ENCODE results near the gene NDUFAF2.
"Not testable (repeated sequence)": the region's sequence is repeated elsewhere in the genome, so short reads cannot be mapped to it uniquely, and the experiment has no call there.

NDUFAF2 gene

GRCh38 chr5:60944904-60945812 lies at the start of gene NDUFAF2, which contains the start of gene ERCC8:
NDUFAF2 (plus strand) TSS chr5:60945205; CDS start chr5:60945256, 51 bp downstream.
ERCC8 (minus strand) TSS chr5:60945070; CDS start chr5:60945008, 62 bp downstream.
- DNase-seq (ENCODE audit: low read depth in 2 of 2), result peak; percentile 60 to 79

- DNase-seq (ENCODE audit: low read depth in 2 of 2), result no peak
Measured at GRCh38 chr5:60896991-60897390, 48.0 kb upstream of the NDUFAF2 start.

GRCh38 chr5:60903356-60903755 lies 41.6 kb upstream of the NDUFAF2 start:
- DNase-seq (ENCODE audit: low read depth in 2 of 2), result no peak

- no peak for DNase-seq (ENCODE audit: low read depth in 2 of 2)
Measured at GRCh38 chr5:60916646-60917045, 28.4 kb upstream of the NDUFAF2 start.

- DNase-seq (ENCODE audit: low read depth in 2 of 2), result no peak
Measured at GRCh38 chr5:60918466-60918865, 26.5 kb upstream of the NDUFAF2 start.

- no peak for DNase-seq (ENCODE audit: low read depth in 2 of 2)
Measured at GRCh38 chr5:60927450-60927849, 17.6 kb upstream of the NDUFAF2 start.

- no peak for DNase-seq (ENCODE audit: low read depth in 2 of 2)
Measured at GRCh38 chr5:60929024-60929423, 16.0 kb upstream of the NDUFAF2 start.

- DNase-seq (ENCODE audit: low read depth in 2 of 2), result no peak
Measured at GRCh38 chr5:60943624-60944023, 1.4 kb upstream of the NDUFAF2 start.

GRCh38 chr5:60945813-60946187 lies 795 bp downstream of the NDUFAF2 start:
- DNase-seq (ENCODE audit: low read depth in 2 of 2), result no peak

- DNase-seq (ENCODE audit: low read depth in 2 of 2), result no peak
Measured at GRCh38 chr5:60948738-60949137, 3.7 kb downstream of the NDUFAF2 start.

- no peak for DNase-seq (ENCODE audit: low read depth in 2 of 2)
Measured at GRCh38 chr5:60955239-60955638, 10.2 kb downstream of the NDUFAF2 start.

GRCh38 chr5:60958088-60958487 lies 13.1 kb downstream of the NDUFAF2 start:
- DNase-seq (ENCODE audit: low read depth in 2 of 2), result no peak

GRCh38 chr5:60958712-60959111 lies 13.7 kb downstream of the NDUFAF2 start:
- no peak for DNase-seq (ENCODE audit: low read depth in 2 of 2)

- no peak for DNase-seq (ENCODE audit: low read depth in 2 of 2)
Measured at GRCh38 chr5:60959156-60959555, 14.2 kb downstream of the NDUFAF2 start.

- no peak for DNase-seq (ENCODE audit: low read depth in 2 of 2)
Measured at GRCh38 chr5:60960591-60960990, 15.6 kb downstream of the NDUFAF2 start.

GRCh38 chr5:60961685-60962084 lies 16.7 kb downstream of the NDUFAF2 start:
- DNase-seq (ENCODE audit: low read depth in 2 of 2), result no peak

- DNase-seq (ENCODE audit: low read depth in 2 of 2), result no peak
Measured at GRCh38 chr5:60972231-60972630, 27.2 kb downstream of the NDUFAF2 start.

GRCh38 chr5:60977956-60978737 lies 33.1 kb downstream of the NDUFAF2 start:
- DNase-seq (ENCODE audit: low read depth in 2 of 2), result no peak

GRCh38 chr5:60978968-60979367 lies 34.0 kb downstream of the NDUFAF2 start:
- no peak for DNase-seq (ENCODE audit: low read depth in 2 of 2)

- no peak for DNase-seq (ENCODE audit: low read depth in 2 of 2)
Measured at GRCh38 chr5:60980511-60980910, 35.5 kb downstream of the NDUFAF2 start.

GRCh38 chr5:60982127-60982526 lies 37.1 kb downstream of the NDUFAF2 start:
- not testable (repeated sequence) for DNase-seq (ENCODE audit: low read depth in 2 of 2)

GRCh38 chr5:60989790-60990189 lies 44.8 kb downstream of the NDUFAF2 start:
- DNase-seq (ENCODE audit: low read depth in 2 of 2), result no peak

- DNase-seq (ENCODE audit: low read depth in 2 of 2), result no peak
Measured at GRCh38 chr5:60992871-60993270, 47.9 kb downstream of the NDUFAF2 start.

Data from stimulated activated CD8-positive, alpha-beta memory T cell treated with anti-CD3 and anti-CD28 coated beads, Interleukin-2, amount 100 ng/mL, for 1 hour (primary cell).